ENCODE data around the gene MCCC2. TPM values are rescaled to one million over a fixed set of nuclear protein-coding genes. Genes with fewer than 3 reads are reported as not detected.
A peak's percentile ranks its signal among the peaks of the same experiment; 100 is the strongest.
"Not testable (repeated sequence)": the region's sequence is repeated elsewhere in the genome, so short reads cannot be mapped to it uniquely, and the experiment has no call there.

Gene MCCC2
- 20.4 TPM for total RNA-seq

DNA sequence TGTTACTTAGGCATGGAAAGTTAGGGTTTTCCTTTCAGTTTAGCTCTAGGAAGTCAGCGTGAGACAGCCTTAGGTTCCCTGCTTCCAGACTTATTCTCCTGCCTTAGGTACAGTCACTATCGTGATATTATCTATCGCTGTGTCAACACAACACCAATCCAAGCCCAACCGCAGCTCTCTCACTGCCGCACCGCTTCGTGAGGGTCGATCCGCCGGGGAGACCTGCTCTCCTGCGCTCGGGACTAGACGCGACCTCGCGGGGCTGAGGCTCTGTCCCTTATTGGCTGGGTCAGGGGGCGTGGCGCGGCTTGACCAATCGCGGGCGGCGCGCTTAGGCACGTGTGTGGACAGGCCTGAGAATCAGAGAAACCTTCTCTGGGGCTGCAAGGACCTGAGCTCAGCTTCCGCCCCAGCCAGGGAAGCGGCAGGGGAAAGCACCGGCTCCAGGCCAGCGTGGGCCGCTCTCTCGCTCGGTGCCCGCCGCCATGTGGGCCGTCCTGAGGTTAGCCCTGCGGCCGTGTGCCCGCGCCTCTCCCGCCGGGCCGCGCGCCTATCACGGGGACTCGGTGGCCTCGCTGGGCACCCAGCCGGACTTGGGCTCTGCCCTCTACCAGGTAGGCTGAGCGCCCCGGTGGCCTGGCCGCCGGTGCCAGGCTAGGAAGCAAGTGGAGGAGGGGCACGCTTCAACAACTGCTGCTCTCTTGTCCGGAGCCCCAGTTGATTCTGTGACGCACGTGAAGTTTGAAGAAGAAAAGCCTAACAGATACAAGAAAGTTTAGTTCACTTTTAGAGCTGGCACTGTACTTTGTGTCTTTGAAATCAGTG lies at the start of gene MCCC2:
TSS of gene MCCC2 (plus strand) at position 400 of the 825 bp plus-strand sequence. CDS start at position 486, 86 bp downstream.
- Histone ChIP-seq H3K9me3 (ENCODE audit: low read depth, low read length) (no peaks in the 10 kb centered on the region), H3K4me3 (ENCODE audit: low read length) (peak within 1 kb of the TSS; percentile 81), H3K27me3 (ENCODE audit: insufficient read depth, low read length) (no peaks in the 10 kb centered on the region)

DNA sequence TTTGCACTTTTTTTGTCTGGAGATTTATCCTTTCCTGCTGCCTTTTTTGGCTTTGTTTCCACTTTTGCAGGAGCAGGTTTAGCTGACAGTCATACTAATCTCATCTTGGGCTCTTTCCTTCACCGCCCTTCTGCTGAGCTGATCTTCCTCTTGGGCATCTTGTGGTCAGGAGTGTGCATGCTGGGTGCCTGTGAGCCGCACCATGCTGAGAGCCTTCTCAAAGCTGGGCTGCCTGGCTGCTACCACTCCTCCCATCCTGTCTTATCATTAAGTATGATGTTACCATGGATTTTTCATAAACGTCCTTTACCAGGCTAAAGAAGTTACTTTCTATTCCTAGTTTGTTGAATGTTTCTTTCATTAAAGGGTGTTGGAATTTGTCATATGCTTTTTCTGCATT lies 49.5 kb upstream of the MCCC2 start:
- Histone ChIP-seq H3K9me3 (ENCODE audit: low read depth, low read length) (no peaks in the 10 kb centered on the region), H3K27me3 (ENCODE audit: insufficient read depth, low read length) (no peaks in the 10 kb centered on the region), H3K4me3 (ENCODE audit: low read length) (no peak overlapping the region), H3K4me1 (ENCODE audit: insufficient read depth, low read length) (peaks cover 6% of the 10 kb centered on the region)

More for the DNA sequence above, at the start of gene MCCC2:
- H3K4me1 ChIP-seq (ENCODE audit: insufficient read depth, low read length) = peaks cover 24% of the 10 kb centered on the region

- H3K4me3 ChIP-seq (ENCODE audit: low read length); H3K9me3 ChIP-seq (ENCODE audit: low read depth, low read length); H3K27me3 ChIP-seq (ENCODE audit: insufficient read depth, low read length); H3K4me1 ChIP-seq (ENCODE audit: insufficient read depth, low read length): not testable (repeated sequence)
Observed at GRCh38 chr5:71550885-71551284, 36.3 kb upstream of the MCCC2 start.

DNA sequence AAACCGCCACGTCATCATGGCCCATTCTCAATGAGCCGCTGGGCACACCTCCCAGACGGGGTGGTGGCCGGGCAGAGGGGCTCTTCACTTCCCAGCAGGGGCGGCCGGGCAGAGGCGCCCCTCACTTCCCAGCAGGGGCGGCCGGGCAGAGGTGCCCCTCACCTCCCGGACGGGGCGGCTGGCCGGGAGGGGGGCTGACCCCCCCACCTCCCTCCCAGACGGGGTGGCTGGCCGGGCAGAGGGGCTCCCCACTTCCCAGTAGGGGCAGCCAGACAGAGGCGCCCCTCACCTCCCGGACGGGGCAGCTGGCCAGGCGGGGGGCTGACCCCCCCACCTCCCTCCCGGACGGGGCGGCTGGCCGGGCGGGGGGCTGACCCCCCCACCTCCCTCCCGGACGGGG lies 35.6 kb upstream of the MCCC2 start:
- not testable (repeated sequence) for H3K9me3 ChIP-seq (ENCODE audit: low read depth, low read length); H3K4me1 ChIP-seq (ENCODE audit: insufficient read depth, low read length); H3K4me3 ChIP-seq (ENCODE audit: low read length); H3K27me3 ChIP-seq (ENCODE audit: insufficient read depth, low read length)

- H3K4me3 ChIP-seq (ENCODE audit: low read length); H3K27me3 ChIP-seq (ENCODE audit: insufficient read depth, low read length); H3K9me3 ChIP-seq (ENCODE audit: low read depth, low read length); H3K4me1 ChIP-seq (ENCODE audit: insufficient read depth, low read length): not testable (repeated sequence)
Observed at GRCh38 chr5:71552026-71552749, 35.0 kb upstream of the MCCC2 start.

GRCh38 chr5:71563161-71563560 lies 24.0 kb upstream of the MCCC2 start:
- no peaks in the 10 kb centered on the region for H3K4me1 ChIP-seq (ENCODE audit: insufficient read depth, low read length)
- H3K9me3 ChIP-seq (ENCODE audit: low read depth, low read length) = no peaks in the 10 kb centered on the region
- no peak overlapping the region for H3K4me3 ChIP-seq (ENCODE audit: low read length)
- no peaks in the 10 kb centered on the region for H3K27me3 ChIP-seq (ENCODE audit: insufficient read depth, low read length)

GRCh38 chr5:71564895-71565294 lies 22.2 kb upstream of the MCCC2 start:
- Histone ChIP-seq H3K9me3 (ENCODE audit: low read depth, low read length) (no peaks in the 10 kb centered on the region), H3K27me3 (ENCODE audit: insufficient read depth, low read length) (no peaks in the 10 kb centered on the region), H3K4me3 (ENCODE audit: low read length) (no peak overlapping the region), H3K4me1 (ENCODE audit: insufficient read depth, low read length) (no peaks in the 10 kb centered on the region)

DNA sequence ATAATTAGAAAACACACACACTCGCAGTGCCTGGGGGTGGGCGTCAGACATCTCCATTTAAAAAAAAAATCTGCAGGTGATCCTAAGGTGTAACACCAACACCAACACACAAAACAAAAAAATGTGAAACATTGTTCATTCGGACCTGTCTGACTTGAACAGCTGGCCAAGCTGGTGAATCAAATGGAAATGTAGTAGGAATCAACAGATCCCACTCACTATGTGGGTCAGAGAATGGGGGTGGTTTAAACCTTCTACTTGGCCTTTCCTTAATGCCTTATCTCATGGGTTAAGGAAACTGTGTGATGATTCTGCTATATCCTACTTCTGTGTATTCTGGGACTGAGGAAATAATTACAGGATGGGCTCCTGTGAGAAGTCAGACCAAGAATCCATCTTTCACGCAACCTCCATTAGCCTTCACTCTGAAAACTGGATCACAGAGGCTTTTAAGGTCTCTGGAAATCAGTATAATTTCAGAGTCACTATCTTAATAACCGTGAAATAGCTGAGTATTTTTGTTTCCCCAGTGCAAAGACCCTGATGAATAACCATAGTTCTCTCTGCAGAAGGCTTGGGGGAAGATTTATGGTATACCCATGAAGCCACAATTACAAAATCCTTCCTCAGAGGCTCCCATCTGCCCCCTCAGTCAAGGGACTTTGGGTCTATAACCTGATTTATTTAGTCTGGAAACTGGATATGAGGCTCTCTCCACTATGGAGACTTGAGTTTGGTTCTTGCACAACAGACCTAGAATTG lies 17.2 kb upstream of the MCCC2 start:
- Histone ChIP-seq H3K9me3 (ENCODE audit: low read depth, low read length) (no peaks in the 10 kb centered on the region), H3K4me3 (ENCODE audit: low read length) (no peak overlapping the region), H3K4me1 (ENCODE audit: insufficient read depth, low read length) (no peaks in the 10 kb centered on the region), H3K27me3 (ENCODE audit: insufficient read depth, low read length) (no peaks in the 10 kb centered on the region)

DNA sequence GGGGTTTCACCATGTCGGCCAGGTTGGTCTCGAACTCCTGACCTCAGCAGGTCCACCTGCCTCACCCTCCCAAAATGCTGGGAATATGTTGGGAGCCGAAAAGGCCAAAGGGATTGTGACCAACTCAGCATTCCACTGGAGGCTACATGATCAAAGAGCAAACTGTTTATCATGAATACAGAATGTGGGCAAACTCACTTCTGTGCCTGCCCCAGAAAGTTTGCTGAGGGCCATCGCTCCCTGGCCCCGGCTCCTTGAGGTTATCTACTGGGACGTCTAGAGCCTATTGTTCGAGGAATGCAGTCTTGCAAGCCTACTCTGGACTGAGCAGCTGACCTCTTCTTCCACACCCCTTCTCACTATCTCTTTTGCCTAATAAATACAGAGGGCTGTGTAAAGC lies 15.3 kb upstream of the MCCC2 start:
- not testable (repeated sequence) for H3K27me3 ChIP-seq (ENCODE audit: insufficient read depth, low read length); H3K4me3 ChIP-seq (ENCODE audit: low read length); H3K4me1 ChIP-seq (ENCODE audit: insufficient read depth, low read length); H3K9me3 ChIP-seq (ENCODE audit: low read depth, low read length)

- no peaks in the 10 kb centered on the region for H3K4me1 ChIP-seq (ENCODE audit: insufficient read depth, low read length)
- no peak overlapping the region for H3K4me3 ChIP-seq (ENCODE audit: low read length)
- H3K9me3 ChIP-seq (ENCODE audit: low read depth, low read length) = no peaks in the 10 kb centered on the region
- H3K27me3 ChIP-seq (ENCODE audit: insufficient read depth, low read length) = no peaks in the 10 kb centered on the region
Observed at GRCh38 chr5:71573591-71573990, 13.5 kb upstream of the MCCC2 start.

GRCh38 chr5:71575588-71575987 lies 11.6 kb upstream of the MCCC2 start:
- not testable (repeated sequence) for H3K4me1 ChIP-seq (ENCODE audit: insufficient read depth, low read length); H3K9me3 ChIP-seq (ENCODE audit: low read depth, low read length); H3K4me3 ChIP-seq (ENCODE audit: low read length); H3K27me3 ChIP-seq (ENCODE audit: insufficient read depth, low read length)

DNA sequence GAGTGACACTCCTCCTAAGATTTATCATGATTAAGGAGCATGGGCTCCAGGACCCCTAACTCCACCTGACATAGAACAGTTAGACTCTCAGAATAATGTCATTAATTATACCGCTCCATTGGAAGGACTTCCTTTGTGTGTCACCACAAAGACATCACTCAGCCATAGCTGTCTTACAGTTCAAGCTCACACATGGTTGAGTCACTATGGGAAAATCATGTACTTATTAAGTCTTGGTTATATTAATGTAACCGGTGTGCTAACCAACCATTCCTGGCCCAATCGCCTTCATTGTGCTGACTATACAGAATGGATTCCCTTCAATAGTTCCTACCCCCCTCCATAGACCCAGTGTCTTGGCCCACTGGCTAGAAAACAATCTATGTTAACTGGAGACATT lies 10.9 kb upstream of the MCCC2 start:
- Histone ChIP-seq H3K9me3 (ENCODE audit: low read depth, low read length) (no peaks in the 10 kb centered on the region), H3K27me3 (ENCODE audit: insufficient read depth, low read length) (no peaks in the 10 kb centered on the region), H3K4me3 (ENCODE audit: low read length) (no peak overlapping the region), H3K4me1 (ENCODE audit: insufficient read depth, low read length) (no peaks in the 10 kb centered on the region)

DNA sequence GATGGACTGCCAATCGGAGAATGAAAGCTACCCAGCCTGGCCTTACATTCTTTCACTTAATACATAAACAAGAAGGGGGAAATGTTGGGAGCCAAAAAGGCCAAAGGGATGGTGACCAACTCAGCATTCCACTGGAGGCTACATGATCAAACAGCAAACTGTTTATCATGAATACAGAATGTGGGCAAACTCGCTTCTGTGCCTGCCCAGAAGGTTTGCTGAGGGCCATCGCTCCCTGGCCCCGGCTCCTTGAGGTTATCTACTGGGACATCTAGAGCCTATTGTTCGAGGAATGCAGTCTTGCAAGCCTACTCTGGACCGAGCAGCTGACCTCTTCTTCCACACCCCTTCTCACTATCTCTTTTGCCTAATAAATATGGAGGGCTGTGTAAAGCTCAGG lies 9.3 kb upstream of the MCCC2 start:
- H3K9me3 ChIP-seq (ENCODE audit: low read depth, low read length); H3K4me3 ChIP-seq (ENCODE audit: low read length); H3K4me1 ChIP-seq (ENCODE audit: insufficient read depth, low read length); H3K27me3 ChIP-seq (ENCODE audit: insufficient read depth, low read length): not testable (repeated sequence)

GRCh38 chr5:71582945-71583584 lies 4.1 kb upstream of the MCCC2 start:
- peaks cover 14% of the 10 kb centered on the region for H3K4me1 ChIP-seq (ENCODE audit: insufficient read depth, low read length)
- H3K9me3 ChIP-seq (ENCODE audit: low read depth, low read length) = no peaks in the 10 kb centered on the region
- no peak overlapping the region for H3K4me3 ChIP-seq (ENCODE audit: low read length)
- H3K27me3 ChIP-seq (ENCODE audit: insufficient read depth, low read length) = no peaks in the 10 kb centered on the region

Data from mononuclear cell (primary cell).